Smooth muscle cell of the pulmonary artery (primary cell): Measurements from ENCODE around the gene FGF18. TPM values are rescaled to one million over a fixed set of nuclear protein-coding genes. Genes with fewer than 3 reads are reported as not detected.

Experiments used
- total RNA-seq: library from RNA; depleted of rRNA; stranded (reverse); fragments of >200 nt; gene quantifications from 2 replicates; pipeline ENCODE4 v1.2.3, GENCODE V29; 2014

FGF18 gene
- total RNA-seq, result 0.13 TPM in 1 of 2 replicates, not detected in the other

GRCh38 chr5:171418982-171419687 lies at the start of gene FGF18:
Gene FGF18 (plus strand): TSS chr5:171419647. CDS start chr5:171420200, 553 bp downstream.

GRCh38 chr5:171387345-171387969 lies 32.0 kb upstream of the FGF18 start, which contains the start of gene NPM1:
Gene NPM1 (plus strand): TSS chr5:171387849. CDS start chr5:171387949, 100 bp downstream.

Other genes starting within 250 kb of the FGF18 start
- not detected in 2 replicates for gene TLX3, start 110.4 kb upstream of the FGF18 start, total RNA-seq
- gene NPM1, start 31.8 kb upstream of the FGF18 start, total RNA-seq, result 763 and 864 TPM in 2 replicates